ENCODE results near the gene MAGI2.

DNA sequence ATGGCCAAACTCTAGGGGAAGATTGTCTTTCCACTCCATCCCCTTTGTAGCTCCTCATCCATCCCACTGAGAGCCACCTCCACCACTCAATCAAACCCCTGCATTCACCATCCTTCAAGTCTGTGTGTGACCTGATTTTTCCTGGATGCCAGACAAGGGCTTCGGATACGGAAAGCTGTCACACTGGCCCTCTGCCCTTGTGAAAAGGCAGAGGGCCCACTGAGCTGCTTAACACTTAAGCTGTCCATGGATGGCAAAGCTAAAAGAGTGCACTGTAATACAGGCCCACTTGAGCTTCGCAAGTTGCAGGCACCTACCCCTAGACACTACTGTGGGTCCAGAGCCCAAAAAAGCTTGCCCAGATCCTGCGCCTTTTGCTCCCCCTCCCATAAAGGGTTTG lies 237.2 kb downstream of the MAGI2 start:
- TF ChIP-seq, protein P1, sequence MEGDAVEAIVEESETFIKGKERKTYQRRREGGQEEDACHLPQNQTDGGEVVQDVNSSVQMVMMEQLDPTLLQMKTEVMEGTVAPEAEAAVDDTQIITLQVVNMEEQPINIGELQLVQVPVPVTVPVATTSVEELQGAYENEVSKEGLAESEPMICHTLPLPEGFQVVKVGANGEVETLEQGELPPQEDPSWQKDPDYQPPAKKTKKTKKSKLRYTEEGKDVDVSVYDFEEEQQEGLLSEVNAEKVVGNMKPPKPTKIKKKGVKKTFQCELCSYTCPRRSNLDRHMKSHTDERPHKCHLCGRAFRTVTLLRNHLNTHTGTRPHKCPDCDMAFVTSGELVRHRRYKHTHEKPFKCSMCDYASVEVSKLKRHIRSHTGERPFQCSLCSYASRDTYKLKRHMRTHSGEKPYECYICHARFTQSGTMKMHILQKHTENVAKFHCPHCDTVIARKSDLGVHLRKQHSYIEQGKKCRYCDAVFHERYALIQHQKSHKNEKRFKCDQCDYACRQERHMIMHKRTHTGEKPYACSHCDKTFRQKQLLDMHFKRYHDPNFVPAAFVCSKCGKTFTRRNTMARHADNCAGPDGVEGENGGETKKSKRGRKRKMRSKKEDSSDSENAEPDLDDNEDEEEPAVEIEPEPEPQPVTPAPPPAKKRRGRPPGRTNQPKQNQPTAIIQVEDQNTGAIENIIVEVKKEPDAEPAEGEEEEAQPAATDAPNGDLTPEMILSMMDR (IDR thresholded peaks at IDR 0.05), result no peak
- no peak for TF ChIP-seq POLR2A (IDR thresholded peaks at IDR 0.05)
- TF ChIP-seq EP300 (IDR thresholded peaks at IDR 0.05), result no peak
- TF ChIP-seq POLR2AphosphoS5 (IDR thresholded peaks at IDR 0.05), result no peak
